HepG2 (cell line): ENCODE results near the gene CRIP1. TPM values are rescaled to one million over a fixed set of nuclear protein-coding genes. Genes with fewer than 3 reads are reported as not detected.

Source experiments
- BCL6 ChIP-seq: IDR thresholded peaks from 2 replicates; pipeline ENCODE4 v1.6.1; 2016; ENCODE audit warnings: missing genetic modification reagents, missing compliant biosample characterization
- DBP ChIP-seq: sonication (generic); formaldehyde crosslinking; IDR thresholded peaks from 2 replicates; pipeline ENCODE4 v1.4.0; 2020; ENCODE audit warnings: missing genetic modification reagents; ENCODE audit errors: not compliant biosample characterization
- FIP1L1 ChIP-seq: fragments of 200-400 bp; formaldehyde crosslinking; IDR thresholded peaks from 2 replicates; pipeline ENCODE4 v1.6.1; 2018; ENCODE audit warnings: low read depth, mild to moderate bottlenecking, low read length, moderate library complexity, borderline replicate concordance; ENCODE audit not compliant: insufficient read depth
- IKZF4 ChIP-seq: sonication (generic); formaldehyde crosslinking; IDR thresholded peaks from 2 replicates; pipeline ENCODE4 v1.5.1; 2020; ENCODE audit warnings: borderline replicate concordance, mild to moderate bottlenecking, low read depth, missing genetic modification reagents; ENCODE audit errors: not compliant biosample characterization
- KDM4B ChIP-seq: sonication (generic); formaldehyde crosslinking; IDR thresholded peaks from 2 replicates; pipeline ENCODE4 v1.4.0; 2020; ENCODE audit warnings: missing genetic modification reagents
- KMT2A ChIP-seq: sonication (generic); formaldehyde crosslinking; IDR thresholded peaks from 2 replicates; pipeline ENCODE4 v1.4.0; 2020; ENCODE audit warnings: missing genetic modification reagents
- MAFF ChIP-seq: IDR thresholded peaks from 2 replicates; pipeline ENCODE4 v1.6.1; 2011; ENCODE audit warnings: low read depth, low read length, improper control_type of control experiment
- NFIB ChIP-seq: sonication (generic); formaldehyde crosslinking; IDR thresholded peaks from 2 replicates; pipeline ENCODE4 v1.9.0; 2021; ENCODE audit warnings: missing genetic modification reagents, mild to moderate bottlenecking, borderline replicate concordance
- PRDM15 ChIP-seq: sonication (generic); formaldehyde crosslinking; IDR thresholded peaks from 2 replicates; pipeline ENCODE4 v1.4.0; 2020; ENCODE audit warnings: missing genetic modification reagents
- RARG ChIP-seq: sonication (generic); formaldehyde crosslinking; IDR thresholded peaks from 2 replicates; pipeline ENCODE4 v1.4.0; 2020; ENCODE audit warnings: low read depth, mild to moderate bottlenecking, missing genetic modification reagents
- RBM22 ChIP-seq: fragments of 200-400 bp; formaldehyde crosslinking; optimal IDR thresholded peaks from 2 replicates; pipeline ENCODE3; 2017; ENCODE audit warnings: mild to moderate bottlenecking, low read length, moderate library complexity
- RFXAP ChIP-seq: sonication (generic); formaldehyde crosslinking; IDR thresholded peaks from 2 replicates; pipeline ENCODE4 v1.4.0; 2020; ENCODE audit warnings: missing genetic modification reagents, borderline replicate concordance
- TCF7 ChIP-seq: sonication (generic); IDR thresholded peaks from 2 replicates; pipeline ENCODE4 v1.6.1; 2016; ENCODE audit warnings: antibody characterized with exemption, low read depth
- TSC22D2 ChIP-seq: sonication (generic); formaldehyde crosslinking; IDR thresholded peaks from 2 replicates; pipeline ENCODE4 v1.5.1; 2020; ENCODE audit warnings: missing genetic modification reagents, mild to moderate bottlenecking, borderline replicate concordance
- ZFP36L2 ChIP-seq: sonication (generic); formaldehyde crosslinking; IDR thresholded peaks from 2 replicates; pipeline ENCODE4 v1.4.0; 2020; ENCODE audit warnings: missing genetic modification reagents
- ZNF138 ChIP-seq: sonication (generic); formaldehyde crosslinking; IDR thresholded peaks from 2 replicates; pipeline ENCODE4 v1.5.0; 2020; ENCODE audit warnings: mild to moderate bottlenecking, low read depth, missing genetic modification reagents
- ZNF143 ChIP-seq: sonication (generic); formaldehyde crosslinking; IDR thresholded peaks from 2 replicates; pipeline ENCODE4 v1.4.0; 2020; ENCODE audit warnings: missing genetic modification reagents
- ZNF326 ChIP-seq: sonication (generic); formaldehyde crosslinking; IDR thresholded peaks from 2 replicates; pipeline ENCODE4 v1.4.0; 2020; ENCODE audit warnings: missing genetic modification reagents, borderline replicate concordance
- ZNF33A ChIP-seq: sonication (generic); formaldehyde crosslinking; IDR thresholded peaks from 2 replicates; pipeline ENCODE4 v1.5.1; 2020; ENCODE audit warnings: missing genetic modification reagents, mild to moderate bottlenecking, moderate library complexity, borderline replicate concordance
- ZNF350 ChIP-seq: sonication (generic); formaldehyde crosslinking; IDR thresholded peaks from 2 replicates; pipeline ENCODE4 v1.4.0; 2020; ENCODE audit warnings: mild to moderate bottlenecking, low read depth, missing genetic modification reagents, borderline replicate concordance
- ZNF367 ChIP-seq: sonication (generic); formaldehyde crosslinking; IDR thresholded peaks from 2 replicates; pipeline ENCODE4 v1.4.0; 2020; ENCODE audit warnings: missing genetic modification reagents, borderline replicate concordance
- ZNF382 ChIP-seq: sonication (generic); formaldehyde crosslinking; IDR thresholded peaks from 2 replicates; pipeline ENCODE4 v1.5.0; 2020; ENCODE audit warnings: missing genetic modification reagents, mild to moderate bottlenecking, borderline replicate concordance
- ZNF772 ChIP-seq: sonication (generic); formaldehyde crosslinking; IDR thresholded peaks from 2 replicates; pipeline ENCODE4 v1.5.0; 2020; ENCODE audit warnings: mild to moderate bottlenecking, missing genetic modification reagents
- polyA plus RNA-seq, 8 experiments: library from polyadenylated mRNA; depleted of rRNA in 3 of 8; stranded (reverse) in 7 of 8; unstranded in 1 of 8; fragments of >200 nt; fragmentation: Illumina TruSeq in 4 of 8; extraction: Trizol in 4 of 8; gene quantifications; 2 replicates each; pipeline versions ENCODE4 v1.2.1 to v1.2.3, GENCODE V29; 2011 to 2016; ENCODE audit warnings: low read depth in 4 of 8, missing spikeins in 1 of 8, mixed read lengths in 1 of 8; ENCODE audit not compliant: insufficient read depth in 1 of 8
- total RNA-seq, 5 experiments: library from RNA; depleted of rRNA; stranded (reverse); fragments of >200 nt; fragmentation: Illumina TruSeq; extraction: Trizol; gene quantifications; 2 replicates each; pipeline ENCODE4 v1.2.3, GENCODE V29; 2016; ENCODE audit warnings: low read depth in 1 of 5
- TF ChIP-seq, protein P1 (sequence below): sonication (generic); formaldehyde crosslinking; IDR thresholded peaks from 2 replicates; pipeline ENCODE4 v1.8.0; 2022; ENCODE audit warnings: missing genetic modification reagents, mild to moderate bottlenecking, borderline replicate concordance

Gene CRIP1
- total and polyA plus RNA-seq, 2 of the 13 experiments (the other 11 are each of a cell fraction or from before 2014, with no cell fraction given), result 53.9 to 59.5 TPM

GRCh38 chr14:105480807-105481801 lies 5.6 kb upstream of the CRIP1 start (continued):
- TF ChIP-seq PRDM15 (CRISPR knock-in tag), result no peak; the same call in 1 of the 2 replicates
- no peak for TF ChIP-seq ZNF367 (CRISPR knock-in tag)
- TF ChIP-seq ZNF772 (CRISPR knock-in tag), result no peak
- no peak for TF ChIP-seq DBP (CRISPR knock-in tag)
- TF ChIP-seq ZNF138, result no peak
- no peak for TF ChIP-seq ZNF326 (CRISPR knock-in tag)
- no peak for TF ChIP-seq RARG (CRISPR knock-in tag)
- TF ChIP-seq ZNF350 (CRISPR knock-in tag), result peak; percentile 85; the same call in 1 of the 2 replicates
- TF ChIP-seq ZFP36L2 (CRISPR knock-in tag), result no peak
- TF ChIP-seq TSC22D2, result 0 out of 2 replicates have a peak, but pooled peaks have one; percentile 64
- no peak for TF ChIP-seq ZNF382 (CRISPR knock-in tag)
- TF ChIP-seq TCF7, result no peak
- TF ChIP-seq NFIB, result no peak
- TF ChIP-seq FIP1L1, result no peak
- 0 out of 2 replicates have a peak, but pooled peaks have one; percentile 23 for TF ChIP-seq BCL6 (CRISPR knock-in tag)
- peak; percentile 61 for TF ChIP-seq IKZF4 (CRISPR knock-in tag)
- 0 out of 2 replicates have a peak, but pooled peaks have one; percentile 8 for TF ChIP-seq ZNF143
- no peak for TF ChIP-seq MAFF
- TF ChIP-seq KDM4B (CRISPR knock-in tag), result no peak
- TF ChIP-seq RBM22, result no peak
- no peak for TF ChIP-seq KMT2A (CRISPR knock-in tag)
- no peak for TF ChIP-seq ZNF33A
- TF ChIP-seq, protein P1, sequence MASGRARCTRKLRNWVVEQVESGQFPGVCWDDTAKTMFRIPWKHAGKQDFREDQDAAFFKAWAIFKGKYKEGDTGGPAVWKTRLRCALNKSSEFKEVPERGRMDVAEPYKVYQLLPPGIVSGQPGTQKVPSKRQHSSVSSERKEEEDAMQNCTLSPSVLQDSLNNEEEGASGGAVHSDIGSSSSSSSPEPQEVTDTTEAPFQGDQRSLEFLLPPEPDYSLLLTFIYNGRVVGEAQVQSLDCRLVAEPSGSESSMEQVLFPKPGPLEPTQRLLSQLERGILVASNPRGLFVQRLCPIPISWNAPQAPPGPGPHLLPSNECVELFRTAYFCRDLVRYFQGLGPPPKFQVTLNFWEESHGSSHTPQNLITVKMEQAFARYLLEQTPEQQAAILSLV, result no peak
- TF ChIP-seq RFXAP (CRISPR knock-in tag), result no peak
